ENCODE data around the gene C4orf17. TPM values are rescaled to one million over a fixed set of nuclear protein-coding genes. Genes with fewer than 3 reads are reported as not detected.

C4orf17 gene
- total and polyA plus RNA-seq, 4 donors: not detected

GRCh38 chr4:99572527-99573240 lies 61.9 kb downstream of the C4orf17 start:
- no CpG with 5 or more reads among the region's 6 CpGs for WGBS (ENCODE audit: insufficient coverage)
- no peak overlapping the region for H3K4me3 ChIP-seq (ENCODE audit: low read depth, low read length)
- no peak overlapping the region for H3K27ac ChIP-seq (ENCODE audit: low read depth, low read length)
- no peak for DNase-seq (ENCODE audit: low read depth in 4 of 6, low spot score in 6 of 6)
- H3K27me3 ChIP-seq (ENCODE audit: control insufficient read depth, insufficient read depth, low read length): no peaks in the 10 kb centered on the region
- no peaks in the 10 kb centered on the region for H3K4me1 ChIP-seq (ENCODE audit: control insufficient read depth, insufficient read depth, low read length)
- H3K36me3 ChIP-seq (ENCODE audit: control insufficient read depth, insufficient read depth, low read length): no peaks in the 10 kb centered on the region
- no peaks in the 10 kb centered on the region for H3K9me3 ChIP-seq (ENCODE audit: control insufficient read depth, insufficient read depth, low read length)

GRCh38 chr4:99573735-99574368 lies 63.0 kb downstream of the C4orf17 start:
- WGBS (ENCODE audit: insufficient coverage): no CpG with 5 or more reads among the region's 1 CpG

GRCh38 chr4:99574530-99575324 lies 63.9 kb downstream of the C4orf17 start, which contains the start of gene MTTP:
Gene MTTP (plus strand): TSS chr4:99574824. CDS start chr4:99574910, 86 bp downstream.
- DNase-seq (ENCODE audit: low read depth in 4 of 6, low spot score in 6 of 6): peak in 1 of 6 donors; percentile 3
- no peak within 1 kb of the TSS for H3K4me3 ChIP-seq (ENCODE audit: low read depth, low read length)
- H3K27me3 ChIP-seq (ENCODE audit: control insufficient read depth, insufficient read depth, low read length): no peaks in the 10 kb centered on the region
- no CpG with 5 or more reads among the region's 3 CpGs for WGBS (ENCODE audit: insufficient coverage)
- no peaks in the 10 kb centered on the region for H3K36me3 ChIP-seq (ENCODE audit: control insufficient read depth, insufficient read depth, low read length)
- no peaks in the 10 kb centered on the region for H3K9me3 ChIP-seq (ENCODE audit: control insufficient read depth, insufficient read depth, low read length)
- no peaks in the 10 kb centered on the region for H3K4me1 ChIP-seq (ENCODE audit: control insufficient read depth, insufficient read depth, low read length)
- H3K27ac ChIP-seq (ENCODE audit: low read depth, low read length): peak within 1 kb of the TSS; percentile 15

More at GRCh38 chr4:99573735-99574368, 63.0 kb downstream of the C4orf17 start:
- Histone ChIP-seq H3K27ac (ENCODE audit: low read depth, low read length) (no peak overlapping the region), H3K4me3 (ENCODE audit: low read depth, low read length) (no peak overlapping the region), H3K9me3 (ENCODE audit: control insufficient read depth, insufficient read depth, low read length) (no peaks in the 10 kb centered on the region), H3K27me3 (ENCODE audit: control insufficient read depth, insufficient read depth, low read length) (no peaks in the 10 kb centered on the region), H3K36me3 (ENCODE audit: control insufficient read depth, insufficient read depth, low read length) (no peaks in the 10 kb centered on the region), H3K4me1 (ENCODE audit: control insufficient read depth, insufficient read depth, low read length) (no peaks in the 10 kb centered on the region)
- DNase-seq (ENCODE audit: low read depth in 4 of 6, low spot score in 6 of 6): no peak

DNA sequence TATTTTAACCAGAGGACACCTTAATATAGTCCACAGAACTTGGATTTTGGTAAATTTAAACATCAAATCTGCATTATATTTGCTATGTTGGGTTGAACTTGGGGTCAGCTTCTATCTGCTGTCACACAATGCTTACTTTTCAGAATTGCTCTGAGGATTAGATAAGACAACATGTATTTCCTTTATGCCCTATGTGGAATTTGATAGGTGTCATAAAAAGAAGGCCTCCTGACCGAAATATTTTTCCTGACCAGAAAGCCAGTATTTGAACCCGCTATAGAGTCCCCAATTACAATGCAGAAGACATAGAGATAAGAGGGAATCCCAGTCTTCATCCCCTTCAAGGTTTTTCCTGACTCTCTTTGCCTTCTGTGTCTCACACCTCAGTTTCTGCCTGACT lies 67.9 kb downstream of the C4orf17 start:
- H3K36me3 ChIP-seq (ENCODE audit: control insufficient read depth, insufficient read depth, low read length): no peaks in the 10 kb centered on the region
- no CpG with 5 or more reads among the region's 2 CpGs for WGBS (ENCODE audit: insufficient coverage)
- no peaks in the 10 kb centered on the region for H3K4me1 ChIP-seq (ENCODE audit: control insufficient read depth, insufficient read depth, low read length)
- DNase-seq (ENCODE audit: low read depth in 4 of 6, low spot score in 6 of 6): no peak
- no peaks in the 10 kb centered on the region for H3K27me3 ChIP-seq (ENCODE audit: control insufficient read depth, insufficient read depth, low read length)
- H3K4me3 ChIP-seq (ENCODE audit: low read depth, low read length): no peak overlapping the region
- no peak overlapping the region for H3K27ac ChIP-seq (ENCODE audit: low read depth, low read length)
- no peaks in the 10 kb centered on the region for H3K9me3 ChIP-seq (ENCODE audit: control insufficient read depth, insufficient read depth, low read length)

DNA sequence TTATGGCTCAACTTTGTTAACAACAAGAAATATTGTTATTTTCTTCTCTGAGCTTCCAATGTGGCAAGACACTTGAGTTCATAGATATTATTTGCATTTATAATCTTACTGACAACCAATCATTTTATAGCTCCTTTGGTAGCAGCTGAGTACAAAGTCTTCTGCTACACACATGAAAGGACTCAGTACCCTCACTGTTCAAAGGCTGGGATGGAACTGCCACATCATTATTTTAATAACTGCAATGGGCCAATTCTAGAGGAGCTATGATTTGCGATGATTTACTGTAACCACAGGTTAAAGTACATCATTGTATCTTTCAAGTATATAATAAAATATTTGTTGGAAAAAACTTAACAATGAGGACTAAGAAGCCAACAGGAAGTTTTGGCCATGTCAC lies 74.7 kb downstream of the C4orf17 start:
- no peaks in the 10 kb centered on the region for H3K27me3 ChIP-seq (ENCODE audit: control insufficient read depth, insufficient read depth, low read length)
- no CpG with 5 or more reads among the region's 1 CpG for WGBS (ENCODE audit: insufficient coverage)
- no peaks in the 10 kb centered on the region for H3K36me3 ChIP-seq (ENCODE audit: control insufficient read depth, insufficient read depth, low read length)

DNA sequence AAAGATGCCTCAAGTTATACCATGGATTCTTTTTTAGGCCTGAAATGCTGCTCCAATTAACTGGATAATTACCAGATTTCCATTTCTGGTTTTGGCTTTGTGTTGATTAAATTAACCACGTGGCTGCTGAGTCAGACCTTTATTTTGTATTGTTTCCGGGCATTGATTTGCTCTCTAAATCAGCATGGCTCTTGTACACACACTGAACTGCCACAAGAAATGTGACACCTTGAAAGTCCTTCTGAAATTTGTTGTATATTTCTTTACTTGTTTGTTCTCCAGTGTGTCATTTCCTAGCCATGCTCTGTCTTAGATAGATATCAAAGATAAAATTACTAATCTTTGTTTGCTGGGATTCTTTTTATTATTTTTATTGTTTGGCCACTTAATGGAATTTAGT lies 75.5 kb downstream of the C4orf17 start:
- no CpG with 5 or more reads among the region's 2 CpGs for WGBS (ENCODE audit: insufficient coverage)
- Histone ChIP-seq H3K4me1 (ENCODE audit: control insufficient read depth, insufficient read depth, low read length) (no peaks in the 10 kb centered on the region), H3K27me3 (ENCODE audit: control insufficient read depth, insufficient read depth, low read length) (no peaks in the 10 kb centered on the region), H3K36me3 (ENCODE audit: control insufficient read depth, insufficient read depth, low read length) (no peaks in the 10 kb centered on the region), H3K27ac (ENCODE audit: low read depth, low read length) (no peak overlapping the region), H3K9me3 (ENCODE audit: control insufficient read depth, insufficient read depth, low read length) (no peaks in the 10 kb centered on the region), H3K4me3 (ENCODE audit: low read depth, low read length) (no peak overlapping the region)
- no peak for DNase-seq (ENCODE audit: low read depth in 4 of 6, low spot score in 6 of 6)

More for the DNA sequence above, 74.7 kb downstream of the C4orf17 start:
- Histone ChIP-seq H3K27ac (ENCODE audit: low read depth, low read length) (no peak overlapping the region), H3K9me3 (ENCODE audit: control insufficient read depth, insufficient read depth, low read length) (no peaks in the 10 kb centered on the region), H3K4me3 (ENCODE audit: low read depth, low read length) (no peak overlapping the region), H3K4me1 (ENCODE audit: control insufficient read depth, insufficient read depth, low read length) (no peaks in the 10 kb centered on the region)
- DNase-seq (ENCODE audit: low read depth in 4 of 6, low spot score in 6 of 6): no peak

- no CpG with 5 or more reads among the region's 1 CpG for WGBS (ENCODE audit: insufficient coverage)
- Histone ChIP-seq H3K36me3 (ENCODE audit: control insufficient read depth, insufficient read depth, low read length) (no peaks in the 10 kb centered on the region), H3K27ac (ENCODE audit: low read depth, low read length) (no peak overlapping the region), H3K9me3 (ENCODE audit: control insufficient read depth, insufficient read depth, low read length) (no peaks in the 10 kb centered on the region), H3K4me1 (ENCODE audit: control insufficient read depth, insufficient read depth, low read length) (no peaks in the 10 kb centered on the region), H3K27me3 (ENCODE audit: control insufficient read depth, insufficient read depth, low read length) (no peaks in the 10 kb centered on the region), H3K4me3 (ENCODE audit: low read depth, low read length) (no peak overlapping the region)
- DNase-seq (ENCODE audit: low read depth in 4 of 6, low spot score in 6 of 6): no peak
Measured at GRCh38 chr4:99586797-99587196, 76.0 kb downstream of the C4orf17 start.

DNA sequence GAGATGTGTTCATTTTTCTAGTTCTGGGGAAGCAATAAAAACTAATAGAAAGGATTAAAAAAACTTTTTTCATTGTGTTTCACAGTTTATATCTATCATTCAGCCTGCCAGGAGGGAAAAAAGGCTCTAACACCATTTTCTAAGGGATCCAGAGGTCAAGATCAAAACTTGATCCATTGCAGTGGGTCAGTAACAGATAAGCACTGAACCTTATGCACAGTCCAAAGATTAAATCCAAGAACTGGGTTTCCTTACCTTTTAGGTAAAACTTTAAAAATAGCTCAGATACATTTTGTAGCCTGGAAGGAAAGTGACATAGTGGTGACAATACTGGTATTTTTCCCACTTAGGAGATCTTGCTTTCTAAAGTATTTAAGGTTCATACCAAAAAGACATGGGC lies 76.5 kb downstream of the C4orf17 start:
- H3K36me3 ChIP-seq (ENCODE audit: control insufficient read depth, insufficient read depth, low read length): no peaks in the 10 kb centered on the region
- no peaks in the 10 kb centered on the region for H3K9me3 ChIP-seq (ENCODE audit: control insufficient read depth, insufficient read depth, low read length)
- DNase-seq (ENCODE audit: low read depth in 4 of 6, low spot score in 6 of 6): no peak

GRCh38 chr4:99587803-99588202 lies 77.0 kb downstream of the C4orf17 start:
- Histone ChIP-seq H3K4me1 (ENCODE audit: control insufficient read depth, insufficient read depth, low read length) (no peaks in the 10 kb centered on the region), H3K27ac (ENCODE audit: low read depth, low read length) (no peak overlapping the region), H3K9me3 (ENCODE audit: control insufficient read depth, insufficient read depth, low read length) (no peaks in the 10 kb centered on the region), H3K4me3 (ENCODE audit: low read depth, low read length) (no peak overlapping the region), H3K36me3 (ENCODE audit: control insufficient read depth, insufficient read depth, low read length) (no peaks in the 10 kb centered on the region), H3K27me3 (ENCODE audit: control insufficient read depth, insufficient read depth, low read length) (no peaks in the 10 kb centered on the region)
- no peak for DNase-seq (ENCODE audit: low read depth in 4 of 6, low spot score in 6 of 6)
- no CpG with 5 or more reads among the region's 1 CpG for WGBS (ENCODE audit: insufficient coverage)

More for the DNA sequence above, 76.5 kb downstream of the C4orf17 start:
- no peaks in the 10 kb centered on the region for H3K27me3 ChIP-seq (ENCODE audit: control insufficient read depth, insufficient read depth, low read length)
- H3K27ac ChIP-seq (ENCODE audit: low read depth, low read length): no peak overlapping the region
- no peak overlapping the region for H3K4me3 ChIP-seq (ENCODE audit: low read depth, low read length)
- no peaks in the 10 kb centered on the region for H3K4me1 ChIP-seq (ENCODE audit: control insufficient read depth, insufficient read depth, low read length)

Data from spinal cord (tissue), 10 donors.